UCSD-AML1 (cell line): ENCODE results near the gene CACNB1.

Experiments used
- DNase-seq: peaks from one replicate; lab custom pipeline; 2025; ENCODE audit not compliant: unreplicated experiment; lab: John Stamatoyannopoulos, UW

Gene CACNB1

GRCh38 chr17:39197380-39198185 is at the start of gene CACNB1:
Gene CACNB1 (minus strand): TSS chr17:39197669. CDS start chr17:39197495, 174 bp downstream.
- peak; percentile 73 for DNase-seq

- DNase-seq, result no peak
Observed at GRCh38 chr17:39246274-39246673, 48.8 kb upstream of the CACNB1 start.

DNA sequence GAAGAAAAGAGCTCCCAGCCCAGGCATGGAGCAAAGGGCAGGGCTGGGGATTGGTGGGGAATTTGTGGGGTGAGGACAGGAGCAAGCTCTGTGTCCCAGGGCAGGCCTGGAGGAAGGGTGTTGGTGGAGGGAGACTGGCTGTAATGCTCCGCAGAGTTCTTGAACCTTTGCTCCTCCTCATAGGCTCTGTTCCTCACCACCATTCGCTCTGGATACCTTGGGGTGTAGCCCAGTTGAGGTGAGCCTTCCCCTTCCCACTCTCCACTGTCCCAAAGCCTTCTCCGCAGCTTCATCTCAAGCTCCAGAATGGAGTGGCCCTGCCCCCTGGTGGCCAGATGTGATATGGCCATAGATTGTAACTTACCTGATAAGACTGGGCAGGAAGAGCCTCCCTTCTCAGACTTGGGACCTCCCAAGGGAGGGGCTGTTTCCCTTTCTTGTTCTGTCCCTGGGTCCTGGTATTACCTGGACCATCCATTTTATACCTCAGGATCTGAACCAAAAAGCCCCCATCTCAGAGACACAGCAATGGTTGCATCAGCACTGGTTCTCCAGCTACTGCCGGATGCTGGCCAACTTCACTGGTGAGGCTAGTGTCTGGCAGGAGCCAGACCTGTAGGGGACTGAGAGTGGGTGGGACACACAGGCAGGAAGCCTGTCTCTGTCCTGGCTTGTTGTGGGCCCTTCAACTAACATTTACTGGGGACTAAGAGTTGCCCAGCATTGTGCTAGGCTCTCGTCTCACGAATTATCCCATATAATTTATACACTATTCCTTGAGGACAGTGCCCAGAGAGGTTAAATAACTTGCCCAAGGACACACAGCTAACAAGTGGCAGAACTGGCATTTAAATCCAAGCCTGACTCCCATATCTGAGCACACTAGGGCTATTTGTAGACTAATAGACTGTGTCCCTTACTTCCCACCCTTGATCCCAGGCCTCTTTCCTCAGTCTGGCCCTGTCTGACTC is 47.4 kb upstream of the CACNB1 start:
- peak; percentile 84 for DNase-seq

DNA sequence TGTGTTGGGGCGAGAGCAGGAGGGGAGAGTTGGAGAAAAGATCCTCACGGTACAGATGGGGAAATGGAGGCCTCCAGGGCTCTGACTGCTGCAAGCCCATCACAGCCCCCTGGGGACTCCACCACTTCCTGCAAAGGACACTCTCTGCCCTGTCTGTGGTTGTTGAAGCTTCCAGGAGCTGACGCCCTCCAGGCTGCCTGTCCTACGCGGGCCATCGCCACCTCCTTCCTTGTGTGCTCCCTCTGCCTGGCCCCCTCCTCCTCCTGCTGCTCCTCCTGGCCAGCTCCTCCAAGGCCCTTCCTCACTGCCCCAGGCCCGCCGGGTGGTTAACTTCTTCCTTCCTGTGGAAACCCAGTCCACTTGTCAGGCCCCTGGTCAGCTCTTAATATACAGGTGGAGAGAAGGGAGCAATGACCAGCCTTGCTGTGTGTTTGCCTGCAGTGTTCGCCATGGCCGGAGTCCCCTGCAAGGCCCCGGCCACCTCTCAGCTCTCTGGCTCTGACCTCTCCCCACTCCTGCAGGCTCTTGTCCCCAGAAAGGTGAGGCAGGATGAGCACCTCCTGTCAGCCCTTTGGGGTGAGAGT is 46.6 kb upstream of the CACNB1 start:
- DNase-seq, result peak; percentile 47

- no peak for DNase-seq
Observed at GRCh38 chr17:39243155-39243554, 45.7 kb upstream of the CACNB1 start.

- DNase-seq, result no peak
Observed at GRCh38 chr17:39240631-39241030, 43.2 kb upstream of the CACNB1 start.

DNA sequence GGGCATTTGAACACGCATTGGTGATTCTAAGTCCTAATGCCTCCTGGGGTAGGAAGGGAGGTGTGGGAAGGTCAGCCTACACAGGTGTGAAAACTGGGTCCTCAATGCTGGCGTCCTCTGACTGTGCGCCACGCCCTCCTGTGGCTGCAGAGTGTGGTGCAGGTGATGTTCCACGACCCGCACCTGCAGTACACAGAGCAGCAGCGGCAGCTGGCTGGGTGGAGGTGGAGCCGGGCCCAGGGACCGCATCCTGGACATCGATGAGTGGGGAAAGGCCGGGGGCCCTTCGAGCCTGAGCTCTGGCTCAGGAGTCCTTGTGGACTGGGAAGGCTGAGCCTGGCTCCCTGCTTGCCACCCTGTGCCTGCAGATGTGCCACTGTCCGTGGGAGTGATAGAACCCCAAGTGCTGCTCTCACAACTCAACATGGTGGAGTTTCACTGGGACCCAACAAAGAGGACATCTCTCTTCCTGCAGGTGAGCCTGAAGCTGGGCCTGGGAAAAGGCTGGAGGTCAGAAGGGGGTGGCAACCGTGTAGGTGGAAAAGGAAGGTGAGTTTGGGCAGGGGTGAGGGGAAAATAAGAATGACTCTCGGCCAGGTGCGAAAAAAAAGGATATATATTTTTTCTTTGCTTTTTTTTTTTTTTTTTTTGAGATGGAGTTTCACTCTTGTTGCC is 42.3 kb upstream of the CACNB1 start:
- DNase-seq, result peak; percentile 53

GRCh38 chr17:39238311-39238972 is 41.0 kb upstream of the CACNB1 start:
- DNase-seq, result no peak

DNA sequence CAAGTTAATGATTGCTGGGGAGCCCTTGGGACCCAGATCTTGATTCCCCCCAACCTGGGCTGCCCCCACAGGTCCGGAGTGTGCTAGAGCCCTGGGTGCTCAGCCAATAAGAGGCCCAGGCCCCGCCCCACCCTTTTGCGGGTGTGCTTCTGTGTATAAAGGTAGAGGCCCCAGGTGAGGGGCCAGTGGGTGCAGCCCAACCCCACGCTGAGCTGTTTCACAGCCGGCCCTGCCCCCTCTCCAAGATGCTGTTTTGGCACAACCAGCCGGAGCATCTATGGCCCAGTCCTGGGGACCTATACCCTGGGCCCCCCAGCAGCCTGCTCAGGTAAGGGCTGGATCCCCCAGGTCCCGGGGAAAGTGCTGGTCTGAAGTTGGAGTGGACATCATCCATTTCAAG is 40.1 kb upstream of the CACNB1 start:
- DNase-seq, result no peak

DNA sequence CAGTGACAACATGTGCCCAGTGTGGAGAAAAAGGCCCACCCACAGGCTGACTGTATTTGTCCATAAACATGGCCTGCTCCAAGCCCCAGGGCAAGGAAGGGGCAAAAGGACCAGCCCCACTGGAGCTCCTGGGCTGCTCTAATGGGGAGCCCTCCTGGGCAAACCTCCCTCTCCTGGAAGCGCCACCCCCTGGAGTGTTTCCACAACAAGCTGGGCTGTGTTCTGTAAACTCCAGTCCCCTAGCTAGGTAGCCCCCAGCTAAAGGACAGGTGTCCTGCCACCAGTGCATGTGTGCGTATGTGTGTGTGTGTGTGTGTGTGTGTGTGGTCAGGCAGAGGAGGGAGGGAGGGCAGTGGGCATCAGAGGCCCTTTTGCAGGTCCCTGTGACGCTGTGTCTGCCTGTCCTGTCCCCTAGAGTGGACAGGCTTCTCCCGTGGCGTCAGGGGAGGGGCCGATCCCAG is 39.5 kb upstream of the CACNB1 start:
- no peak for DNase-seq

DNA sequence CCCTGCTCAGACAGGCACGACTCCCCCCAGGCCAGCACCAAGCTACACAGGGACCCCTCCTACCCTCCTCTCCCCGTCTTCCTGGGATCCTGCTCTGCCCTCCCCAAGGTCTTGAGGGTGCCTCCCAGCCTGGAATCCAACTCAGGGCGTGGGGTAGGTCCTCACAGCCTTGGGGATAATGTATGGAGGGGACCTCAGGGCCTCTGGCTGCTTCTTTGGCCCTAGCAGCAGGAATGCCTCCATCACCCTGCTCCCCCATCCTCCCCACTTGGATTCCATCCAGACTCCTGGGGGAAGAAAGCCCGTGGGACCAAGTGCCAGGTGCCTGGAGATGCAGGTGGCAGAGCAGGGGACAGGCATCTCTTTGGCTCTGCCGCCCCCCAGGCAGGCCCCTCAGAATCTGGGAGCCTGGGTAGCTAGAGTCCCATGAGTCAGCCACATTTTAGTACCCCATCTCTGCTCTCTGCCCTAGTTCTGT is 39.0 kb upstream of the CACNB1 start:
- DNase-seq, result no peak

DNA sequence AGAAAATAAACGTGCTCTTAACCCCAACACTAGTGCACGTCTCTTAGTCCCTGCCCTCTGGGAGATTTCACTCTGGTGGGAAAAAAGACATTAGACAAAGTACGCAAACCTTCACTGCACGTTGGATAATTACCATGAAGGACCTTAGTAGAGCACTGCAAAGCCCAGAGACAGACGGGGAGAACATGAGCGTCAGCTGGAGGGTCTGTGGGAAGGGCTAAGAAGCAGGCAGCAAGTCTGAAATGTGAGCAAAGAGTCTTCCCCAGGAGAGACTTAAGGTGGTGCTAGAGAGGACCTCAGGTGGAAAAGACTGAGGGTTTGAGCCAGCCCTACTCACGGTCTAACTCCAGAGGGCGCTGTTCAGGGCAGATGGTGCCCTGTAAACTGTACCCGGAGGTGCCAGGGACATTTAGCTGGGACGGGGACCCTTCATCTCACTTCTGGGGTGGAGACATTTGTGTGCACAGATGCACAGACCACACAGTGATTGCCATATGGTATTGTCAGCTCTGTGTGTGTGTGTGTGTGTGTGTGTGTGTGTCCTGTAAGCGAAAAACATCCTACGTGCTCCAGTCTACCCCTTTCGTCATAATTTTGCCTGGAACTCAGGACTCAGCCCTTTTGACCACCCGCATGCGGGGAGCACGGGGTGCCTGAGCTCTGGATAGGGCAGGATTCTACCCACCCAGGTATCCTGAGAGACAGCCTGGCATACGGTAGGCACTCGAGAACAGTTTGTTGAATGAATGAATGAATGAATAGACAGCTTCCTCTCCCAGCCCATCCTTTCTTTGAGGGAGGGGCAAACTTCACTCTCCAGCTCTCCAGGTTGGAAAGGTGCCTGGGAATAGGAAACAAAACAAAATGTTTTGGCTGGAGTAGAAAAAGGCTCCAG is 38.3 kb upstream of the CACNB1 start:
- peak; percentile 61 for DNase-seq

- peak; percentile 48 for DNase-seq
Observed at GRCh38 chr17:39231591-39232551, 34.4 kb upstream of the CACNB1 start.

DNA sequence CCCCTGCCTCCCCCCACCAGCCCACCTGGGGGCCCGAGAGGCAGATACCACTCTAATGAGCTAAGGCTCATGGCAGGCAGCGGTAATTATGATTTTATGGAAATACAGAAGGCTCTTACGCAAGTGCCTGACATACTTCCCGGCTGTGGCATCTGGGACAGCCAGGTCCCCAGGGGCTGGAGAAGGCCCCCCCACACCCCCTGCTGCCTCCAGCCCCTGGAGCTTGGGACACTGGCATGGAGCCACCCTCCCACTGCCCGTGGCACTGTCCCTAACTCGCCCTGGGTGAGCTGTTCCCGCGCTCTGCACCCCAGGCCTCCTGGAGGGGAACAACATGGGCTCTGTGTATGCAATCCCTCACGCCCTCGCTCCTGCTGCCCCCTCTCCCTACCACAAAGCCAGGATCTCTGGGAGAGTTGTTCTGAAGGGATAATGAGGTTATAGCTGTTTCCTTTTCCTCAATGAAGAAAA is 33.7 kb upstream of the CACNB1 start:
- DNase-seq, result no peak

GRCh38 chr17:39230361-39230760 is 32.9 kb upstream of the CACNB1 start:
- DNase-seq, result no peak

GRCh38 chr17:39229274-39229913 is 31.9 kb upstream of the CACNB1 start:
- no peak for DNase-seq

DNA sequence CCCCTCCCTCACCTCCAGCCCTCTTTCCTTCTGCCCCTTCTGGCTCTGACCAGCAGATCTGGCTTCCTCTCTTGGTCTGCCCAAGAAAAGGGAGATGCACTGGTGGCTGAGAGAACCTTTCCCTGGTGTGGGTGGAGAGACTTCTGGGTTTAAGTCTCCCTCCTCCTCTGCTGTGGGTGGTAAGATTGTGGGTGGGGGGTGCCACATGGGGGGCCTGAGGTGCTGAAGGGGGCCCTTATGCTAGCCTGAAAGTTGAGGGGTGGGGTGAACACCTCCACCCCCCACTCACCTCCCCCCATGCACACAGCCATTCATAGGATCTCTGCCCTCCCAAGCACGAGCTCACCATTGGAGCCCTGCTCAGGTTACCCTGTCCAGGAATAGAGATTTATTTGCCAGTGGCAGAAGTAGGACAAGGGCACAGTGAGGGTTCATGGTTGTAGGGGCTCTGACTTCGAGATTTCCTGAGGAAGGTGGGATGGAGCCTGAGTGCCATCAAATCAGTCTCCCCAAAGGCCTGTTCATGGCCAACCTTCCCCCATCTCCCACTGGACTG is 30.0 kb upstream of the CACNB1 start:
- DNase-seq, result no peak
